HFFc6 (cell line): ENCODE data around the gene C2CD4D. TPM values are rescaled to one million over a fixed set of nuclear protein-coding genes. Genes with fewer than 3 reads are reported as not detected.

Experiments used
- DNase-seq: peaks from one replicate; pipeline ENCODE4 v3.0.0-alpha.2; 2018
- H3K27ac Mint-ChIP-seq: 2 replicates; pipeline ENCODE4 v1.8.0; 2020; ENCODE audit warnings: mild to moderate bottlenecking, mixed read lengths
- H3K27me3 Mint-ChIP-seq: 2 replicates; pipeline ENCODE4 v1.8.0; 2021; ENCODE audit warnings: mild to moderate bottlenecking, moderate library complexity, mixed read lengths; ENCODE audit not compliant: insufficient read depth
- H3K36me3 Mint-ChIP-seq: 2 replicates; pipeline ENCODE4 v1.8.0; 2021; ENCODE audit warnings: low read depth, mixed read lengths
- H3K4me1 Mint-ChIP-seq: 2 replicates; pipeline ENCODE4 v1.8.0; 2020; ENCODE audit warnings: low read depth, mixed read lengths
- H3K4me3 Mint-ChIP-seq: 2 replicates; pipeline ENCODE4 v1.8.0; 2020; ENCODE audit warnings: mild to moderate bottlenecking, moderate library complexity, mixed read lengths
- H3K9me3 Mint-ChIP-seq: 2 replicates; pipeline ENCODE4 v1.8.0; 2020; ENCODE audit warnings: mild to moderate bottlenecking, mixed read lengths
- CTCF ChIP-seq: fragments of 200-600 bp; sonication (generic); IDR thresholded peaks from 2 replicates; pipeline ENCODE4 v1.5.0; 2021; ENCODE audit warnings: antibody characterized with exemption, mild to moderate bottlenecking
- total RNA-seq, 6 experiments: library from RNA; stranded (reverse); fragmentation: NEBNext Ultra II Directional; extraction: Animal tissue kit (Norgen Biotek cat#: 25700); gene quantifications; 2 replicates in 1 of 6; 3 replicates in 5 of 6; pipeline ENCODE4 v1.2.3, GENCODE V29; 2021

Gene C2CD4D
- total RNA-seq, 6 experiments from 2014 or later: not detected

GRCh38 chr1:151840421-151840820 is 801 bp upstream of the C2CD4D start:
- no peak for TF ChIP-seq CTCF
- Mint-ChIP-seq H3K4me1 (peaks cover 18% of the 10 kb centered on the region), H3K36me3 (no peaks in the 10 kb centered on the region), H3K9me3 (no peaks in the 10 kb centered on the region), H3K27me3 (peaks cover 42% of the 10 kb centered on the region), H3K4me3 (no peak overlapping the region), H3K27ac (no peak overlapping the region)
- no peak for DNase-seq

GRCh38 chr1:151839082-151839412 is 573 bp downstream of the C2CD4D start:
- peaks cover 18% of the 10 kb centered on the region for H3K4me1 Mint-ChIP-seq
- no peak overlapping the region for H3K4me3 Mint-ChIP-seq
- no peaks in the 10 kb centered on the region for H3K9me3 Mint-ChIP-seq
- no peak overlapping the region for H3K27ac Mint-ChIP-seq
- TF ChIP-seq CTCF: no peak
- DNase-seq: no peak
- peaks cover 35% of the 10 kb centered on the region for H3K27me3 Mint-ChIP-seq
- H3K36me3 Mint-ChIP-seq: no peaks in the 10 kb centered on the region

GRCh38 chr1:151838222-151839081 is 1.2 kb downstream of the C2CD4D start:
- TF ChIP-seq CTCF: no peak
- Mint-ChIP-seq H3K4me1 (peaks cover 18% of the 10 kb centered on the region), H3K36me3 (no peaks in the 10 kb centered on the region), H3K9me3 (no peaks in the 10 kb centered on the region), H3K4me3 (no peak overlapping the region), H3K27me3 (peaks cover 38% of the 10 kb centered on the region), H3K27ac (no peak overlapping the region)
- DNase-seq: no peak

- Mint-ChIP-seq H3K27ac (no peak overlapping the region), H3K27me3 (peaks cover 40% of the 10 kb centered on the region), H3K9me3 (no peaks in the 10 kb centered on the region), H3K4me3 (peak overlapping the region; percentile 47), H3K4me1 (peaks cover 18% of the 10 kb centered on the region), H3K36me3 (no peaks in the 10 kb centered on the region)
- TF ChIP-seq CTCF: no peak
- DNase-seq: no peak
These were observed 1.8 kb downstream of the C2CD4D start for GRCh38 chr1:151837884-151838221.

GRCh38 chr1:151837197-151837596 is 2.4 kb downstream of the C2CD4D start:
- H3K27me3 Mint-ChIP-seq: peaks cover 38% of the 10 kb centered on the region

More at GRCh38 chr1:151837197-151837596, 2.4 kb downstream of the C2CD4D start:
- H3K27ac Mint-ChIP-seq: no peak overlapping the region
- peak overlapping the region; percentile 47; the same call in 1 of the 2 replicates for H3K4me3 Mint-ChIP-seq
- H3K36me3 Mint-ChIP-seq: no peaks in the 10 kb centered on the region
- no peak for DNase-seq
- no peaks in the 10 kb centered on the region for H3K9me3 Mint-ChIP-seq
- peaks cover 18% of the 10 kb centered on the region for H3K4me1 Mint-ChIP-seq
- no peak for TF ChIP-seq CTCF
